ENCODE measurements around the gene SUN3.
"Not testable (repeated sequence)": the region's sequence is repeated elsewhere in the genome, so short reads cannot be mapped to it uniquely, and the experiment has no call there.

SUN3 gene

DNA sequence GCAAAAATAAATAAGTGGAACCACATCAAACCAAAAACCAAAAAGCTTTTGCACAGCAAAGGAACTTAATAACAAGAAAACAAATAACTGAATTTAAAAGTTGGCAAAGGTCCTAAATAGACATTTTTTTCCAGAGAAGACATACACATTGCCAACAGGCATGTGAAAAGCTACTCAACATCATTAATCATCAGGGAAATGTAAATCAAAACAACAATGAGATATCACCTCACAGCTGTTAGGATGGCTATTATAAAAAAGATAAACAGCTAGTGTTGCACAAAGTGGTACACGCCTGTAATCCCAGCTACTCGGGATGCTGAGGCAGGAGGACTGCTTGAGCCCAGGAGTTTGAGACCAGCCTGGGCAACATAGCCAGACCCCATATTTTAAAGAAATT lies 2.2 kb upstream of the SUN3 start:
- no peak for DNase-seq (ENCODE audit: low read depth)

DNA sequence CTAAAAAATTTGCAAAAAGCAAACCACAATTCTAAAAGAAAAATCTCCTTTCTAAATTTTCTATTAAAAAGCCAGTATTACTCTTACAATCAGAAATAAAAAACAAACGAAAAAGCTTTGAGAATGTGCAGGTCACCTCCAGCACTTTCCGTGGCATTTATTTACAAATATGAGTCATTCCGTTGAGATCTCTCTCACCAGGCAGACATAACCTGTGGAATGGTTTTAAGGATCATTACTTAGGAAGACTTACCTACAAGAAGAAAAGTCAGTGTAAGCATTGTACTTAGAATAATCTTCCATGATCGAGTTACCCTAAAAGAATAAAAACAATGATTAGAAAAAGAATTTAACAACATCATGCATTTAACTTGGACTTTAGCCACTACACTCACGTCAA lies 3.3 kb downstream of the SUN3 start:
- DNase-seq (ENCODE audit: low read depth): no peak

DNA sequence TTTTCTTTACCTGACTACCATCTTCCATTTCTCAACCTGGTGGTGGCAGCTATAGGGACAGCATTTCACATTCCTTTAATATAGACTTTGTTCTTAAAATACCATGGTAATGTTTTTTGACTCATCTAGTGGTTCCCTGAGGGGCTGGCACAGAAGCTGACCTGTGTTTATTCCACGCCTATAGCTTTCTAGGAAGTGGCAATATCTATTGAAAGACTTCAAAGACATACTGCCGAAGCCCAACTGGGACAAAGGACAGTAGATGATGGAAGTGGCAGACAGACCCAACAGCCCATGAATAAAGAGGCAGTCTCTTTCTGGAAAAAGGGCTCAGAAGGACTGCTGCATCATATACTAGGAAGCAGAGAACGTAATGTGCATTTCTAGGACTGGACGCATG lies 11.2 kb downstream of the SUN3 start:
- no peak for DNase-seq (ENCODE audit: low read depth)

DNA sequence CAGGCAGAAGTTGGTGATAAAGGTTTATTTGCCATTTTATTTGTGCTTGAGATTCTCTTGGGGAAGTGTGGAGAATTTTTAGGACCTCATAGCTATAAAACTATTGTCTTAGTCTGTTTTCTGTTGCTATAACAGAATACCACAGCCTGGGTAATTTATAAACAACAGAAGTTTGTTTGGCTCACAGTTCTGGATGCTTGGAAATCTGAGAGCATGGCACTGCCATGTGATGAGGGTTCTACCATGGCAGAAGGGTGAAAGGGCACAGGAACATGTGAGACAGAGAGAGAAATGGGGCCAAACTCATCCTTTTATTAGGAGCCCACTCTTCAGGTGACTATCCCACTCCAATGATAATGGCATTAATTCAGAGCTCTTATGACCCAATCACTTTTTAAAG lies 12.3 kb downstream of the SUN3 start:
- DNase-seq (ENCODE audit: low read depth): no peak

DNA sequence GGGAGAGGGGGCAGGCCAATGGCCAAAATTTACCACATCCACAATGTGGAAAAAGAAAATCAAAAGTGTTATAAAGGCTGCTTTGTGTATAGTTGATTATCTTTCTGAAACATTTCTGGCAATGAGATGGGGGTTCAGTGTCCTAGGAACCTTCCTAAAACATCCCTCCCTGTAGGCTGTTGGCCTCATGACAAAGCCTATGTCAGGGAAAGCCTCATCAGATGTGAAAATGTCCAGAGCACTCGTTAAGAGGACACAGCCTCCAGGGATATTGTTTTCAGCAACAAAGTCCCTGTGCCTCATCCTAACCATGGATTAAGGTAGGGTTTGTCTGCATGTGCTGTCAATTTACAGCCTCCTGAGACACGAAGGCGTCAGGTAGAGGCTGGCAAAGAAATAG lies 17.0 kb downstream of the SUN3 start:
- DNase-seq (ENCODE audit: low read depth): no peak

DNA sequence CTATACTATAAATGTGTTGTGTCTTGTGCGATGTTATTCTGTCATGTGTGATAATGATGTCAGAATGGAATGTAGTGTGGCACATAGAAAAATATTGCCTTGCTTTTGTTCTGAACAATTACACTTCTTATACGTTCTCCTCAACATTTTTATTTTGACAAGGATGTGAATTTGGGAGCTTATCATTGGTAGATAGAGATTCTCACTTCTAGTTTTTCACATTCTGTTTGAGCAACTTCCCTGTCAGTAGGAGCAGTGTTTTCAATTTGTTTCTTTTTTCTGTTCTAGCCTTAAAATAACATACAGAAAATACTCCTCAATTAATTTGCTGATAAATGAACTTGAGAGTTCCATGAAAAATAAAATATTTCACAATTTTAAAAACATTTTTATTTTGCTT lies 17.6 kb downstream of the SUN3 start:
- no peak for DNase-seq (ENCODE audit: low read depth)

DNA sequence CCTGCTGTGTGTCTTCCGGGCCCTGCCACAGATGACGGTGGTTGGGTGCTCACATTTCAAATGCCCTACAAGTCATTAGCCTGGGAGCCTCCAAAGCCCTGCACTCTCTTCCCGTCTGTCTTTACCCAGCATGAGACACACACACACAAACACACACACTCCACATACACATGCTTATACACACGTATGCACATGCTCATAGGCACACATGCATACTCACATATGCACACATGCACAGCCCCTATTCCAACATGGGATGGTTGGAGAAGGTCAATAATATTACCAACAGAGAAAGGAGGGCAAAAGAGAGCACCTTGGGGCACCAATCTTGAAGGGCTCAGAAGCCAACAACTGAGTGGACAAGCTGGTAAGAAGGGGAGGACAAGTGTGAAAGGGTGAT lies 19.0 kb downstream of the SUN3 start:
- DNase-seq (ENCODE audit: low read depth): no peak

DNA sequence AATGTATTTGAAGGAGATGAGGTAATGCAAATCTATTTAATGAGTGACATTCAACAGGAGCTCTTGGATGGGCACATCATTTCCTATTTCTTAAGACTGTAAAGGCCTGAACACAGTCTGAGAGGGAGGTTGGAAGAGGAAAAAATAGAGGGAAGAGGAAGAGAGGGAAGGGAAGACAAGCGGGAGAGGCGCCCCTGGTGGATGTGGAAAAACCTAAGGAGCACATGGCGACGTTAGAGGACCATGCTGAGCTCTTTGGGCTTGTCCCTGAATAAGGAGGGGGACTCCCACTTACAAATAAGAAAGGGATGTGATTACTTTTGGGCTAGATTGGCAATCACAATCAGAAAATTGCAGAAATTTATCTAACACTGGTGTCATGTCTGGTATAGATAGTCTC lies 19.6 kb downstream of the SUN3 start:
- DNase-seq (ENCODE audit: low read depth): no peak

DNA sequence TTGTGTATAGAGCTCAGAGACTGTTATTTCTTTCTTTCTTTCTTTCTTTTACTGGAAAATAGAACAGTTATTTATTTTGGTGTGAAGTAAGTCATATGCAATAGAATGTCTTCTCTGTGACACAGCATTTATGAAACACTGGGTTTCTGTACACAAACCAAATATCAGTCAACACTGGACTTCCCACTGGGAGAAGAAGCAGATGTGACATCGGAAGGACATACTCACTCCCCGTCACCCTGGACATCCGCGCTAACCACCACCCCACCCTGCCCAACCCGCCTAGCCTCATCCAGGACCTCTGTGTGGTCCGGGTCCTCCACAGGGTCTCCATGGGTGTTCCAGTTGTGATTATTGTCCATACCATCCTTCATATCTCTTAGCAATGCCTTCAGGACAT lies 22.0 kb downstream of the SUN3 start:
- DNase-seq (ENCODE audit: low read depth): no peak

DNA sequence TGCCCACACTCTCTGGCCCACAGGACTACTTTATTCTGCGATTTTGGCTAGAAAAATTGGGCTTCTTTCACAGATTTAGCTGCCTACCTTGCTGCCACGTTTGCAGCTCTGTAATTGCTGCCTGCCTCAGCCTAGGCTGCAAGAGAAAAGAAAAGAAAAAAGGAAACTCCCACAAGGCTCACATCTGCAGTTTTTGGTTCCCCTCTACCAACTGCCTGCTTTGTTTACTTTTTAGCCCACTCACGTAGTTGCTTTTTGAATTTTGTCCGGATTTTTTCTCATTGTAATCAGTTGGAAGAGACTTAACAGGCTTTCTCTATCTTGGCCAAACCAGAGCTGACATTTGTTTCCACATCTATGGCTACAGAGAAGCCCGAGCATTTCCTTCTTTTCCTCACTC lies 24.3 kb downstream of the SUN3 start:
- DNase-seq (ENCODE audit: low read depth): no peak

DNA sequence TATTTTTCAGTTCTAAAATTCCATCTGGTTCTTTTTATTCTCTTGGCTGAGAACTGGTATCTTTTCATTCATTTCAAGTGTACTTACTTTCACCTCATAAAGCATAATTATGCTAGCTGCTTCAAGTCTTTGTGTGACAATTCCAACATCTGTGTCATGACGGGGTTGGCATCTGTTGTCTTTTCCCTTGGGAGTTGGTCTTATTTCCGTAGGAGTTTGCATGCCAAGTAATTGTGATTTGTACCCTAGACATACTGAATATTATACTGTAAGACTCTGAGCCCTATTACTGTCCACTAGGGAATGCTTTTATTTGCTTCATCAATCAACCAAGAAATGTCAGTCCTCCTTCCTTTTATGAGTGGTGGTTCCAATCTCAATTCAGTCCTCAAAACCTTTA lies 24.9 kb downstream of the SUN3 start:
- no peak for DNase-seq (ENCODE audit: low read depth)

DNA sequence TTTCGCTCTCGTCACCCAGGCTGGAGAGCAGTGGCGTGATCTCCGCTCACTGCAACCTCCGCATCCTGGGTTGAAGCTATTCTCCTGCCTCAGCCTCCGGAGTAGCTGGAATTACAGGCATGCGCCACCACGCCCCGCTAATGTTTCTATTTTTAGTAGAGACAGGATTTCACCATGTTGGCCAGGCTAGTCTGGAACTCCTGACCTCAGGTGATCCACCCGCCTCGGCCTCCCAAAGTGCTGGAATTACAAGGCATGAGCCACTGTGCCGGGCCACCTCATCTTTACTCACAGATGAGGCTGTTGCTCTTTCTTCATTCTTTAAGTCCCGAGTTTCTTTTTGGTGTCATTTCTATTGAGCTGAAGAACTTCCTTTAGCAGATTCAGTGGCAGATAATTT lies 28.7 kb downstream of the SUN3 start:
- DNase-seq (ENCODE audit: low read depth): not testable (repeated sequence)

DNA sequence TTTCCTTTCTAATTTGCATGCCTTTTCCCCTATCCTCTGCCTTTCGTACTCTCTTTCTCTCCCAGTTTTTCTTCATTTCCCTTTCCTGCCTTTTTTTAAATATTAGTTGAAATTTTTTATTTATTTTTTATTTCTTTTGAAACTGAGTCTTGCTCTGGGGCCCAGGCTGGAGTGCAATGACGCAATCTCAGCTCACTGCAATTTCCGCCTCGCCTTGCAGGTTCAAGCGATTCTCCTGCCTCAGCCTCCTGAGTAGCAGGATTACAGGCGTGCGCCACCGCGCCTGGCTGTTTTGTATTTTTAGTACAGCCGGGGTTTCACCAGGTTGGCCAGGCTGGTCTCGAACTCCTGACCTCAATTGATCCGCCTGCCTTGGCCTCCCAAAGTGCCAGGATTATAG lies 29.5 kb downstream of the SUN3 start:
- DNase-seq (ENCODE audit: low read depth): no peak

DNA sequence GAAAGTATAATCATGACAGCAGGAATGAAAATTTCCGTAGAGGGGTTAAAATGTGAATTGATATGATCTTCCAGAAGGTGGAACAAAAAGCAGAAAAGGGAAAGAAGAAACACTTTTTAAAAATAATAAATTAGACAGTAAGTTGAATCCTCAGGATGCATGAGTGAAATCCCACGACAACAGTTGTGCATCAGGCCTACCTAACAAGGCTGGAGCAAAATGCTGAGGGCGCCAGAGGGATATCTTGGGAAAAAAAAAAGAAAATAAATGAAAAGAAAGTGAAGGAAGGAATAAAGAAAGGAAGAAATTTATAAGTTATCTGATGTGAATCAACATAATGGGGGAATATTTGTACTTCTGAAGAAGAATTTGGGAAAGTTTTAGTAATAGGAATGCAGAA lies 36.5 kb downstream of the SUN3 start:
- no peak for DNase-seq (ENCODE audit: low read depth)

DNA sequence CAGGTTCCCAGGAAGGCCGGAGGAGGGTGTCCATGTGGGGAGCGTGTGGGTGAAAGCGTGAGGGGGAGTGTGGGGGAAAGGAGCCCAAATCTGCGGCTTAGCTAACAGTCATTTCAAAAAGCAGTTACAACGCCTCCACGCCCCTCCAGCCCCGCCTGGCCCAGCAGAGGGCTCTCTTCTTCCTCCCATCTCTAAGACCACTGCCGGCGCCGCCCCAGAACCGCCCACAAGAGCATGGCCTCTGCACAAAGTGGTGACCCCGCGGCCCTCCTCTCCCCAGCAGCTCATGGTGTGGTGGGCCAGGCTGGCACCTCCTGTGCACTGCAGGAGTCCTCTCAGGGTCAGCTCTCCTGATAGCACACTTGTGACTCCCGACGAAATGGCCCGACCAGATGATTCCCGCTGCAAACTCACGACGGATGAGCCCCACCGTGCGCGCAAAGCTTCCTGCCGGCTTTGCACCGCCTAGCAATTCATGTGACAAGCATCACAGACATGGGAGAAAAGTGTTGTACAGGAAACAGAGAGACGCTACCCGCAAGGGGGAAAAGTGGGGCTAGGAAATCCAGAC lies 37.1 kb downstream of the SUN3 start:
- DNase-seq (ENCODE audit: low read depth): peak; percentile 78

DNA sequence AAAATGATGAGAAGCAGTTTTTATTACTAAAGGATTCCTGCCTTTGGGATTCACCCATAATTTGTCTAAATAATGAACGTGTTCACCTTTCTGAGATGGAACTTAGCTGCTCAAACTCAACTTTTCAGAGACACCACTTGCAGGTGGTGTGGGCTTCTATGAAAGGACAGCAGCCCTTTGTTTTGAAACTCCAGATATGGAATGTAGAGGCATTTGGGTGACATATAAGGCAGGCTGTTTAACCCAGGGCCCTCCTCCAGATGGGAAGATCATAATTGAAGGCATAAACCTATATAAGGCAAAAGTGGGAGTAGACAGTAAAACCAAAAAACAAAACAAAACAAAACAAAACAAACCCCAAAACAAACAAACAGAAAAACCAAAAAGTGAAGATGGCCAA lies 37.6 kb downstream of the SUN3 start:
- DNase-seq (ENCODE audit: low read depth): no peak

DNA sequence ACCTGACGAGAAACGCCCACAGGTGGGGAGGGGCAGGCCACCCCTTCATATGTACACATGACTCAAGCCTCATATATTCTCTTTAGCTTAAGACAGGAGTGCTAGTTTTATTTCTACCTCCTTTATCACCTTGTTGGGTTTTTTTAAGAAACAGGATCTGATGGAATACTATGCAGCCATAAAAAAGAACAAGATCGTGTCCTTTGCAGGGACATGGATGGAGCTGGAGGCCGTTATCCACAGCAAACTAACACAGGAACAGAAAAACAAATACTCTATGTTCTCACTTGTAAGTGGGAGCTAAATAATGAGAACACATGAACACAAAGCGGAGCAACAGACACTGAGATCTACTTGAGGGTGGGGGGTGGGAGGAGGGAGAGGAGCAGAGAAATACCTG lies 38.3 kb downstream of the SUN3 start:
- no peak for DNase-seq (ENCODE audit: low read depth)

DNA sequence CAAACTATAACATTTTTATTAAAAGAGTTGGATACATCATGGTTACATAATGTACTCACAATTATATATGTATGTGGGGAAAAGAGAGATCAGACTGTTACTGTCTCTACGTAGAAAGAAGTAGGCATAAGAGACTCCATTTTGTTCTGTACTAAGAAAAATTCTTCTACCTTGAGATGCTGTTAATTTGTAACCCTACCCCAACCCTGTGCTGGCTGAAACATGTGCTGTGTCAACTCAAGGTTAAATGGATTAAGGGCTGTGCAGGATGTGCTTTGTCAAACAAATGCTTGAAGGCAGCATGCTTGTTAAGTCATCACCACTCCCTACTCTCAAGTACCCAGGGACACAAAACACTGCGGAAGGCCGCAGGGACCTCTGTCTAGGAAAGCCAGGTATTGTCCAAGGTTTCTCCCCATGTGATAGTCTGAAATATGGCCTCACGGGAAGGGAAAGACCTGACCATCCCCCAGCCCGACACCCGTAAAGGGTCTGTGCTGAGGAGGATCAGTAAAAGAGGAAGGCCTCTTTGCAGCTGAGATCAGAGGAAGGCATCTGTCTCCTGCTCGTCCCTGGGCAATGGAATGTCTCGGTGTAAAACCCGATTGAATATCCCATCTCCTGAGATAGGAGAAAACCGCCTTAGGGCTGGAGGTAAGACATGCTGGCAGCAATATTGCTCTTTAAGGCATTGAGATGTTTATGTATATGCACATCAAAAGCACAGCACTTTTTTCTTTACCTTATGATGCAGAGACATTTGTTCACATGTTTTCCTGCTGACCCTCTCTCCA lies 39.1 kb downstream of the SUN3 start:
- not testable (repeated sequence) for DNase-seq (ENCODE audit: low read depth)

DNA sequence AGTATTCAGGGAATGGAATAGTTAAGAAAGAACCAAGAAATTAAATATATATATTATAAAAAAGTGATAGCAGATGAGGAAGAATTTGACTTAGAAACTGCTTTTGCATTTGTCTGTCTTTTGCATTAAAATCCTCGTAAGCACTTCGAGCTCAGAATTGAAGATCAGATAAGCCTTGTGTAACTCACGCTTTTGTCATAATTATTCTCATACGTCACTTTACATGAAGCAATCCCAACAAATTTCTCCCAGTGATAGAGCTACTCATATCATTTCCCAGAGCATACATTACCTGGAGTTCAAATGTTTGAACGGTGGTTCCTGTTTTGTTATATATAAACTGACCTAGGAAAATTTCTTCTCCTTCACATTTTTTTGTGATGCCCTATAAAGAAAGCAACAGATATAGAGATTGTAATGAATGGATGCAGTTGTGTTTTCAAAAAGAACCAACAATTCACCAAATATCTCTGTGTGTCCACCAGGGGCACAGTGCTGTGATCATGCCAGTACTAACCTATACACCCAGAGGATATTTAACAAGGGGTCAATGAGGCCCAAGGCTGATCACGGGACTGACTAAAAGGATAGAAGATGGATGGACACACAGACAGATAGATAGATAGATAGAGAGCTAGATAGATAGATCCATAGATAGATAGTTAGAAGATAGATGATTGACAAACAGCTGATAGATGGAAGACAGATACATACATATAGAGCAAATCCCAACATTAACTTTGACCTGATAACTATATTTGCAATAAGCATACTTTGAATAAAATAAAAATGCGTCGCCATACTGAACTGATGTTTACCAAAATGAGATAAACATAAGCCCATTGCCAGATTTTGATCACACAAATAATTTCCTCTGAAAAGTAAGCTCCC lies 40.2 kb downstream of the SUN3 start:
- DNase-seq (ENCODE audit: low read depth): no peak

DNA sequence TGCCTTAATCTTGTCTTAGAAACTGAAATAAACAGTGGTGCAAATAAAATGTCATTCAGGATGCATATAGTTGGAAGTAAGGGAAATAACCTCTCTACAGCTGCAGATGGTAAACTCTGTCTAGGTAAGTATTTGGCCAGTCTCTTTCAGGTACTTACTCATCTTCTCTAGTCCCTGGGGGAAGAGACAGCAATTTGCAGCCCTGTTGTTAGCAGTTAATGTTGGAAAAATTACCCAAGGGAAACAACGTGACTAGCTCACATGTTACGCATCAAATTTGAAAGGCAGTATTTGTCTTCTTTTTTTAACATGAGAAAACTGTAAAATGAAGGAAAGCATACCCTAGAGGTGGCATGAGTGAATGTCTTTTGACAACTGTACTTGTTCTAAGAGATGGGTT lies 46.3 kb downstream of the SUN3 start:
- DNase-seq (ENCODE audit: low read depth): no peak

DNA sequence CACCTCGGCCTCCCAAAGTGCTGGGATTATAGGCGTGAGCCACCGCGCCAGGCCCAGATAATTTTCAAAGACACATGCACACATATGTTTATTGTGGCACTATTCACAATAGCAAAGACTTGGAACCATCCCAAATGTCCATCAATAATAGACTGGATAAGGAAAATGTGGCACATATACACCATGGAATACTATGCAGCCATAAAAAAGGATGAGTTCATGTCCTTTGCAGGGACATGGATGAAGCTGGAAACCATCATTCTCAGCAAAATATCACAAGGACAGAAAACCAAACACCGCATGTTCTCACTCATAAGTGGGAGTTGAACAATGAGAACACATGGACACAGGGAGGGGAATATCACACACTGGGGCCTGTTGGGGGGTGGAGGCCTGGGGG lies 48.3 kb downstream of the SUN3 start:
- not testable (repeated sequence) for DNase-seq (ENCODE audit: low read depth)

DNA sequence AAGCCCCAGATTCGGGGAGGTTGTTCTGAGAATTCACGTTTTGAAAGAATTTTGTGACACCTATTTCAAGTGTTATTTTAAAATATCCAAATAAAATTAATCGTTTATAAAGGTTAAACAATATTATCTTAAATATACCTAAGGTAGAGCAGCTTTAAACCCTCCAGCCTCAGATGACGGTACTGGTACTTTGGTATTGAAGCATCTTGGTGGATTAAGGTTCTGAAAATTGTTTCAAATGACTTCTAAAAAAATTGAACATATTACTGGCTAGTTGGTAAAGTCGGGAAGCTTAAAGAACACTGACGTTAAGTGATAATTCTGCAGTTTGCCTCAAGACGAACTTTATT lies 49.1 kb downstream of the SUN3 start:
- no peak for DNase-seq (ENCODE audit: low read depth)

DNA sequence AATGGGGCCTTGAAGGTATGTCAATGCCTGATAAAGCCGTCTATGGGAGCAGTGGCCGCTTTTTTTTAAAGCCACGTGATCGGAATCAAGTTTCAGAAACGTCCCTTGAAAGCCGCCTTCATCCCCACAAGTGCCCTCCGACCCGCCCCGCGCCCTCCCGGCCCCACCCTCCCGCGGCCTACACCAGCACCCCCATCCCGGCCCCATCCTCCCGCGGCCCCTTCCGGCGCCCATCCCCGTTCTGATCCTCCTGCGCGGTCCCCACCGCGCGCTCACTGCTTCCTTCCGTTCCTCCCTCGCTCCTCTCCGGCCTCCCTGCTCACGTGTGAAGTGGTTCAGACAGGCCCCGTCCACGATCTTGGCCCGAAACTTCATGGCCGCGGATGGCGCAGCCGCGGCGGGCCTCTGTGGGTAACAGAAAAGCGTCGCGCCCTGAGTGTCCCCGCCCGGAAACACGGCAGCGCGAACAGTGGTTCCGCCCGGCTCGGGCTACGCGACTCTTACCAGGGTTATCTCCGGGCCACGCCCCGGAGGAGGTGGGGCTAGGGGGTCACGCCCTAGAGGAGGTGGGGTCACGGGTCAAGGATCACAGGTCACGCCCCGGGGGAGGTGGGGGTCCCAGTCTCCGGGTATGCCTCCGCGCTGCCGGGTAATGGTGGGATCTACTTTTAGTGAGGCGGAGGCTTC lies 49.6 kb downstream of the SUN3 start, which contains the start of gene HUS1:
Gene HUS1, minus strand, starts transcription at position 471 of the 687 bp plus-strand sequence. Its CDS starts 96 bp downstream, at position 375.
- peak; percentile 86 for DNase-seq (ENCODE audit: low read depth)

Data from stimulated activated CD8-positive, alpha-beta memory T cell treated with anti-CD3 and anti-CD28 coated beads, Interleukin-12 subunit alpha, Interleukin-12 subunit beta, amount 100 ng/mL, for 1 hour (primary cell).